GOT3 (cell line): ENCODE data around the gene SMPD1.

Experiments used
- DNase-seq: peaks from one replicate; lab custom pipeline; 2025; ENCODE audit warnings: mixed read lengths; lab: John Stamatoyannopoulos, UW

The SMPD1 gene

GRCh38 chr11:6389905-6390717 lies at the start of gene SMPD1:
TSS of gene SMPD1 (plus strand) at chr11:6390474. CDS start at chr11:6390599, 125 bp downstream.
- peak; percentile 66 for DNase-seq

- DNase-seq: no peak
Measured at GRCh38 chr11:6345366-6345765, 44.9 kb upstream of the SMPD1 start.

GRCh38 chr11:6350043-6350442 lies 40.2 kb upstream of the SMPD1 start:
- DNase-seq: no peak

- no peak for DNase-seq
Measured at GRCh38 chr11:6350486-6350885, 39.8 kb upstream of the SMPD1 start.

GRCh38 chr11:6351782-6352382 lies 38.4 kb upstream of the SMPD1 start:
- no peak for DNase-seq

- no peak for DNase-seq
Measured at GRCh38 chr11:6353367-6353987, 36.8 kb upstream of the SMPD1 start.

- no peak for DNase-seq
Measured at GRCh38 chr11:6354651-6355485, 35.4 kb upstream of the SMPD1 start.

- DNase-seq: no peak
Measured at GRCh38 chr11:6356503-6357055, 33.7 kb upstream of the SMPD1 start.

GRCh38 chr11:6357222-6357621 lies 33.1 kb upstream of the SMPD1 start:
- peak; percentile 6 for DNase-seq

- no peak for DNase-seq
Measured at GRCh38 chr11:6360183-6360582, 30.1 kb upstream of the SMPD1 start.

- no peak for DNase-seq
Measured at GRCh38 chr11:6362185-6362872, 27.9 kb upstream of the SMPD1 start.

- DNase-seq: no peak
Measured at GRCh38 chr11:6362873-6363678, 27.2 kb upstream of the SMPD1 start.

- DNase-seq: no peak
Measured at GRCh38 chr11:6365659-6366058, 24.6 kb upstream of the SMPD1 start.

- DNase-seq: no peak
Measured at GRCh38 chr11:6371825-6372224, 18.4 kb upstream of the SMPD1 start.

- no peak for DNase-seq
Measured at GRCh38 chr11:6377902-6378639, 12.2 kb upstream of the SMPD1 start.

- no peak for DNase-seq
Measured at GRCh38 chr11:6378640-6378989, 11.7 kb upstream of the SMPD1 start.

GRCh38 chr11:6385046-6385777 lies 5.1 kb upstream of the SMPD1 start:
- no peak for DNase-seq

GRCh38 chr11:6387811-6388599 lies 2.3 kb upstream of the SMPD1 start:
- DNase-seq: no peak
